ENCODE results near the gene SYNGR3.

Gene SYNGR3

DNA sequence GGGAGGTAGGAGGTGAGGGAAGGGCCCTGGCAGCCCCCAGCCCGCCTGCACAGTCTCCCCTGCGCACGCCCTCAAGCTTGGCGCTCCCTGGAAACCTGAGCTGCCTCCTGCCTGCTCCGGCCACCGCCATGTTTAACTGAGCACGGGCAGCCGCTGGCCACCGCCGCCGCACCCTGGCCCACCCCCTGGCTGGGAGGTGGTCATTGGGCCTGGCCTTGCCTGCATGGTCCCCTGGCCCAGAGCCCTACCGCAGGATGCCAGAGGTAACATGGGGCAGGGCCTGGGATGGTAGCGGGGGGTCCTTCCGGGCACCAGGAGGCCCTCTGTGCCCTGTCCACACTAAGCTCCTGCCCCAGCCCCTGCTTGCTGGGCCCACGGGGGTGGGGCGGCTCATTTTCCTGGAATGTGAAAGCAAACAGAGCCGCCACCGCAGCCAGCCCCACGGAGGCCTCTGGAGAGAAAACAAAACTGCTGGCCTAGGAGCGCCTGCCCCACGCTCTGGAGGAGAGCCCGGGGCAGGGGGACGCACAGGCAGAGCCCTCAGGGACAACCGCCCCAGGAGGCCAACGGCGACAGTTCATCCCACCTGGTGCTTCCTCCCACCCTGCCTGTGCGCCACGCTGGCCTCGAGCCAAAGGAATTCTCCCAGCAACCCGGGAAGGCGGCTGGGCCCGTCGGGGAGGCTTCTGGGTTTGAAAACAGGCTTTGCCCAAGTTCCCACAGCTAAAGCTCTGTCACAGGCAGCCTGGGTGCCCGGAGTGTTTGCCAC lies 45.8 kb downstream of the SYNGR3 start:
- Histone ChIP-seq H3K4me3 (replicated peaks; ENCODE audit: low read depth, low read length) (no peak overlapping the region), H3K36me3 (ENCODE audit: control insufficient read depth, insufficient read depth, low read length) (no peaks in the 10 kb centered on the region), H3K27me3 (replicated peaks; ENCODE audit: control insufficient read depth, insufficient read depth, low read length) (no peaks in the 10 kb centered on the region)
- no peak for DNase-seq (ENCODE audit: extremely low read depth, insufficient read length)
- TF ChIP-seq, protein P1, sequence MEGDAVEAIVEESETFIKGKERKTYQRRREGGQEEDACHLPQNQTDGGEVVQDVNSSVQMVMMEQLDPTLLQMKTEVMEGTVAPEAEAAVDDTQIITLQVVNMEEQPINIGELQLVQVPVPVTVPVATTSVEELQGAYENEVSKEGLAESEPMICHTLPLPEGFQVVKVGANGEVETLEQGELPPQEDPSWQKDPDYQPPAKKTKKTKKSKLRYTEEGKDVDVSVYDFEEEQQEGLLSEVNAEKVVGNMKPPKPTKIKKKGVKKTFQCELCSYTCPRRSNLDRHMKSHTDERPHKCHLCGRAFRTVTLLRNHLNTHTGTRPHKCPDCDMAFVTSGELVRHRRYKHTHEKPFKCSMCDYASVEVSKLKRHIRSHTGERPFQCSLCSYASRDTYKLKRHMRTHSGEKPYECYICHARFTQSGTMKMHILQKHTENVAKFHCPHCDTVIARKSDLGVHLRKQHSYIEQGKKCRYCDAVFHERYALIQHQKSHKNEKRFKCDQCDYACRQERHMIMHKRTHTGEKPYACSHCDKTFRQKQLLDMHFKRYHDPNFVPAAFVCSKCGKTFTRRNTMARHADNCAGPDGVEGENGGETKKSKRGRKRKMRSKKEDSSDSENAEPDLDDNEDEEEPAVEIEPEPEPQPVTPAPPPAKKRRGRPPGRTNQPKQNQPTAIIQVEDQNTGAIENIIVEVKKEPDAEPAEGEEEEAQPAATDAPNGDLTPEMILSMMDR (IDR thresholded peaks at IDR 0.05; ENCODE audit: insufficient read depth, low read length, poor library complexity, severe bottlenecking) = no peak

DNA sequence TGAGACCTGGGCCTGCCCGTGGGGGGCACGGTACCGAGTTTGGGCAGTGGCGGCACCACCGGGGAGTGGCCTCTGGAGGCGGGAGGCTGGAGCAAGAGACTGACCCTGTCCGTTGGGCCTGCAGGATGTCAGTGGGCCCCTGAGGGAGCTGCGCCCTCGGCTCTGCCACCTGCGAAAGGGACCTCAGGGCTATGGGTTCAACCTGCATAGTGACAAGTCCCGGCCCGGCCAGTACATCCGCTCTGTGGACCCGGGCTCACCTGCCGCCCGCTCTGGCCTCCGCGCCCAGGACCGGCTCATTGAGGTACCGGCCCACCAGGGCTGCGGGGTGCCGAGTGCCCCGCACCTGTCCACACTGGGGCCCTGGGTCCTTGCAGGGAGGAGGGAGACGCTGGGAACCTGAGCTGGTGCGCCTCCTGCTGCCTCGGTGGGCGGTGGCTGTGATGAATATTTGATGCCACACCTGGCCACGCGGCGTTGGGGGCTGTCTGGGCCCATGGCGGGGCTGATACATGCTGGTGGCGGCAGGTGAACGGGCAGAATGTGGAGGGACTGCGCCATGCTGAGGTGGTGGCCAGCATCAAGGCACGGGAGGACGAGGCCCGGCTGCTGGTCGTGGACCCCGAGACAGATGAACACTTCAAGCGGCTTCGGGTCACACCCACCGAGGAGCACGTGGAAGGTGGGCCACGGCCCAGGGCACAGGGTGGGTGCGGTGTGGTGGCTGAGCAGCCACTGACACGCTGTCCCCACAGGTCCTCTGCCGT lies 46.6 kb downstream of the SYNGR3 start:
- Histone ChIP-seq H3K4me3 (replicated peaks; ENCODE audit: low read depth, low read length) (no peak overlapping the region), H3K36me3 (ENCODE audit: control insufficient read depth, insufficient read depth, low read length) (no peaks in the 10 kb centered on the region), H3K27me3 (replicated peaks; ENCODE audit: control insufficient read depth, insufficient read depth, low read length) (no peaks in the 10 kb centered on the region)
- TF ChIP-seq, protein P1 (IDR thresholded peaks at IDR 0.05; ENCODE audit: insufficient read depth, low read length, poor library complexity, severe bottlenecking) = no peak
- DNase-seq (ENCODE audit: extremely low read depth, insufficient read length) = no peak

DNA sequence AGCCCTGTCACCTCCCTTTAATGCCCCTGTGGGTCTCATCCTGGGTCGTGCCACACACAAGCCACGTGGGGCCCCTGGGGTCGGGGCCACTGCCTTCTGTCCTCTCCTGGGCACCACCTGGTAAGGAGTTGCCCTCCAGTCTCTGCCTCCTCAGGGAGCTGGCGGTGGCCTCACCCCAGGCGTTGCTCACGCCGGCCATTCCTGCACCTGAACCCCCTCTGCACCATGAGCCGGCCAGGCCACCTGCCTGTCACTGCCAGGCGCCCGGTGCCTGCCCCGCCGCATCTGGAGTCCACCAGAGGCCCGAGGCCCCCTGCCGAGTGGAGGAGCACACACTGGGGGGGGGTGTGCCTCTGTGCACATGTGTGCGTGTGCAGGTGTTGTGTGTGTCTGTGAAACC lies 47.3 kb downstream of the SYNGR3 start:
- no peak for DNase-seq (ENCODE audit: extremely low read depth, insufficient read length)
- TF ChIP-seq, protein P1 (IDR thresholded peaks at IDR 0.05; ENCODE audit: insufficient read depth, low read length, poor library complexity, severe bottlenecking) = no peak
- Histone ChIP-seq H3K4me3 (replicated peaks; ENCODE audit: low read depth, low read length) (no peak overlapping the region), H3K36me3 (ENCODE audit: control insufficient read depth, insufficient read depth, low read length) (no peaks in the 10 kb centered on the region), H3K27me3 (replicated peaks; ENCODE audit: control insufficient read depth, insufficient read depth, low read length) (no peaks in the 10 kb centered on the region)

DNA sequence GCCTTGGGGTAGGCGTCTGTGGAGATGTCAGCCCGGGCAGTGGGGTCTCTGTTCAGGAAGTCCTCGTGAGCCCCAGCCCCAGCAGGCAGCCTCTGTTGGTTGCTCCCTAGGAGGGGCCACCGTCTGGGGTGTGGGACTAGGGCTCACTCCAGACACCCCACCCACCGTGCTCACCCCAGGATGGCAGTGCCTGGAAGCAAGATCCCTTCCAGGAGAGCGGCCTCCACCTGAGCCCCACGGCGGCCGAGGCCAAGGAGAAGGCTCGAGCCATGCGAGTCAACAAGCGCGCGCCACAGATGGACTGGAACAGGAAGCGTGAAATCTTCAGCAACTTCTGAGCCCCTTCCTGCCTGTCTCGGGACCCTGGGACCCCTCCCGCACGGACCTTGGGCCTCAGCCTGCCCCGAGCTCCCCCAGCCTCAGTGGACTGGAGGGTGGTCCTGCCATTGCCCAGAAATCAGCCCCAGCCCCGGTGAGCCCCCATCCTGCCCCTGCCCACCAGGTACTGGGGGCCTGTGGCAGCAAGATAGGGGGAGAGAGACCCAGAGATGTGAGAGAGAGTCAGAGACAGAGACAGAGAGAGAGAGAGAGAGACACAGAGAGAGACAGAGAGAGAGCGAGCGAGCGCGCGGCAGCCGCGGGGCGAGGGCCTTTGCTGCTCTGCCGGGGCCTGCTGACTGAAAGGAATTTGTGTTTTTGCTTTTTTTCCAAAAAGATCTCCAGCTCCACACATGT lies 48.0 kb downstream of the SYNGR3 start:
- Histone ChIP-seq H3K27me3 (replicated peaks; ENCODE audit: control insufficient read depth, insufficient read depth, low read length) (no peaks in the 10 kb centered on the region), H3K36me3 (ENCODE audit: control insufficient read depth, insufficient read depth, low read length) (no peaks in the 10 kb centered on the region), H3K4me3 (replicated peaks; ENCODE audit: low read depth, low read length) (no peak overlapping the region)
- TF ChIP-seq, protein P1 (IDR thresholded peaks at IDR 0.05; ENCODE audit: insufficient read depth, low read length, poor library complexity, severe bottlenecking) = no peak
- no peak for DNase-seq (ENCODE audit: extremely low read depth, insufficient read length)

DNA sequence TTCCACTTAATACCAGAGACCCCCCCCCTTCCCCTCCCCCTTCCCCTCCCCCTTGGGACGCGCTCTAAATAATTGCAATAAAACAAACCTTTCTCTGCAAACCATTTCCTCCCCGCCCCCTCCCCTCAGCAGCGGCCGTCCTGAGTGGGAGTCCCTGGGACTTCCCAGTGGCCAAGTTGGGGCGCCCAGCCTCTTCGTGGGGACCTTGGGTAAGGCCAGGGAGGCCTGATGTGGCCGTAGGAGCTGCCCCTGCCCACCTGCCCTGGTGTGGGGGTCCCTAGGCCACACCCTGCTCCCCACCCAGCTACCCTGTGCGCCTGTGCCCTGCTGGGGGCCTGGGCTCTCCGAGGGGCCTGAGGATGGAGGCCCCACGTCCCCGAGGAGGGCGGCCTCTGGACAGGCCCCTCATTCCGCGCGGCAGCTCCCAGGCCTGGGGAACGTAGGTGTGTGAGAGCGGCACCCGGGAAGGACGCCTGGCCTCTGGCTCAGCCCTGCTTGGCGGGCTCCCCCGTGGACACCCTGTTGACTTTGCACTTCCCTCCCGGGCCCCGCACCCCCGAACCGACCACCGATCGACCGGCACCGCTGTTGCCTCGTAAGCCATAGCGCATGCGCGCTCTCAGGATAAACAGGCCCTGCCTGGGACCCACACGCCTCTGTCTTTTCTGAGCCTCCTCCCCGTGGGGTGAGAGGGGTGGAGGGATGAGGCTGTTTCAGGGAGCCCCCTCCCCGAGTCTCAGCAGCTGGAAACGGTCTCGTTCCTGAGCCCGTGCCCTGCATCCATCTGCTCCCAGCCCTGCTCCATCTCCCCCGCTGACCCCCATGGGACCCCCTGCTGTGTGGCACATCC lies 48.8 kb downstream of the SYNGR3 start:
- no peak for DNase-seq (ENCODE audit: extremely low read depth, insufficient read length)
- no peak overlapping the region for H3K4me3 ChIP-seq (replicated peaks; ENCODE audit: low read depth, low read length)
- no peaks in the 10 kb centered on the region for H3K27me3 ChIP-seq (replicated peaks; ENCODE audit: control insufficient read depth, insufficient read depth, low read length)
- TF ChIP-seq, protein P1 (IDR thresholded peaks at IDR 0.05; ENCODE audit: insufficient read depth, low read length, poor library complexity, severe bottlenecking) = no peak
- no peaks in the 10 kb centered on the region for H3K36me3 ChIP-seq (ENCODE audit: control insufficient read depth, insufficient read depth, low read length)

Data from GM06990 (cell line).